ENCODE data around the gene LRRC57. TPM values are rescaled to one million over a fixed set of nuclear protein-coding genes. Genes with fewer than 3 reads are reported as not detected.

The LRRC57 gene
- total RNA-seq, result 10 to 100 TPM; 20.9 to 46.9 (median 31.8) TPM

DNA sequence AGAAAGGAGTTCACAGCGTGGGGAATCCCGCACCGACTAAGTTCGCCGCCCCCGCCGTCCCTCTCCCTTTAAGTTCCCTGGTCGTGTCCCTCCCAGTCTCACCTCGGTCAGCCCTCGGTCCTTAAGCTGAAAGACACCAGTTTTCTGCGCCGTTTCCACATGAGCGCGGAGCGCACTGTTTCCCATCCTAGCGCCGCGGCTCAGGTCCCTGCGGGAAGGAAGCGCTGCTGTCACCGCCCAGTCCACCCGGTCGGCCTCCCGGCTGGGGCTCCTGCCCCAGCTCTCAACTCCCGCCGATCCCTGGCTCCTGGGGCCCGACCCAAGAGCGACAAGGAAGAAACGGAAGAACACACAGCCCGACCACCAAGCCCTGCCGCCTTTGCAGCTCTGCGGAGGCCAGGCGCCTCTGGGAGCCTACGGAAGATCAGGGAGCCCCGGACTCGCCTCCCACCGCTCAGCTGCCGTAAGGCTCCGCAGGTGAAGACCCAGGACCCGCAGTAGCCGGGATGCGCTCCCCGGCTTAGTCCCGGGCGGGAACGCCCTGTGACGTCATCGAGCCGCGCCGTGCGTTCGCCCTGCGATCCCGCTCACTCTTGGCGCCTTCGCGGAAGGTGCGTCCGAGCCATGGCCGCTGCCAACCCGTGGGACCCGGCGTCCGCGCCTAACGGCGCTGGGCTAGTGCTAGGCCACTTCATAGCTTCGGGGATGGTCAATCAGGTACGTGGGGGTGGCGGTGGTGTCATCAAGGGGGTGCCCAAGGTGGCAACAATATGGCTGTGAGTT is at the start of gene LRRC57, which contains the start of gene HAUS2:
Gene LRRC57, minus strand, starts transcription at position 545 of the 783 bp plus-strand sequence. Its CDS starts 359 bp downstream, at position 186.
Gene HAUS2, plus strand, starts transcription at position 590 of the 783 bp plus-strand sequence. Its CDS starts 35 bp downstream, at position 625.
- WGBS, result under 1% methylated on average over 37 of the region's 71 CpGs
- peak within 1 kb of the TSS; percentile 89 for H3K27ac ChIP-seq
- peaks cover 42% of the 10 kb centered on the region for H3K4me1 ChIP-seq
- H3K27me3 ChIP-seq, result no peaks in the 10 kb centered on the region
- peaks cover 18% of the 10 kb centered on the region for H3K36me3 ChIP-seq
- peak within 1 kb of the TSS; percentile 80 for H3K4me3 ChIP-seq
- no peaks in the 10 kb centered on the region for H3K9me3 ChIP-seq
- no peak for TF ChIP-seq EP300 (IDR thresholded peaks at IDR 0.05)
- TF ChIP-seq POLR2AphosphoS5 (IDR thresholded peaks at IDR 0.05), result peak; percentile 29 to 95 (median 89)
- no peak for TF ChIP-seq CTCF (IDR thresholded peaks at IDR 0.05)
- TF ChIP-seq POLR2A (IDR thresholded peaks at IDR 0.05), result peak in 1 of 2 donors; percentile 65
- DNase-seq (ENCODE audit: low spot score in 2 of 2), result peak; percentile 92

GRCh38 chr15:42595626-42596240 is 47.1 kb upstream of the LRRC57 start:
- H3K27ac ChIP-seq, result peak overlapping the region; percentile 7
- peaks cover 13% of the 10 kb centered on the region for H3K4me1 ChIP-seq
- TF ChIP-seq POLR2AphosphoS5 (IDR thresholded peaks at IDR 0.05), result no peak
- TF ChIP-seq EP300 (IDR thresholded peaks at IDR 0.05), result no peak
- no peak for TF ChIP-seq POLR2A (IDR thresholded peaks at IDR 0.05)
- TF ChIP-seq CTCF (IDR thresholded peaks at IDR 0.05), result no peak
- no peaks in the 10 kb centered on the region for H3K27me3 ChIP-seq
- 57% methylated on average over 4 of the region's 4 CpGs for WGBS
- no peaks in the 10 kb centered on the region for H3K36me3 ChIP-seq
- H3K4me3 ChIP-seq, result no peak overlapping the region
- DNase-seq (ENCODE audit: low spot score in 2 of 2), result no peak
- no peaks in the 10 kb centered on the region for H3K9me3 ChIP-seq

GRCh38 chr15:42594095-42594494 is 45.5 kb upstream of the LRRC57 start:
- H3K4me3 ChIP-seq, result no peak overlapping the region
- WGBS, result 73% methylated on average over 5 of the region's 5 CpGs
- H3K4me1 ChIP-seq, result peaks cover 13% of the 10 kb centered on the region

DNA sequence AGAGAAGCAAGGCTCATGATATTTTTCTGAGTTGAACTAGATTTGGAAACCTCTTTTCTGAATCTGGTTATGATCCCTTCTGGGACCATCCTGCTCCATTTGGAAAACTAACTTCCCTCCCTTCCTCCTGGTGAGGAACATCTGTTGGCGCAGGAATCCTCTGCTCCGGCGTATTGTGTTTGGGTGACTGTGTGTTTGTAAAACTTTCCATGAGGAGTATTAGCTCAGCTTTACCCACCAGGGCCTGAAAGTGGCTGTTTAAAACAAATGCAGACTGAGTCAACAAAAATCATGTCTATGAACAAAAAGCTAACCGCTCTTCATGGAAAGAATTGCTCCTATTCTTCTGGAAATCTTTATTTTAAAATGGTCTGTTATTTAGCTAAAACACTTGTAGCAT is 44.5 kb upstream of the LRRC57 start:
- H3K27me3 ChIP-seq, result no peaks in the 10 kb centered on the region
- peak overlapping the region; percentile 78 for H3K27ac ChIP-seq
- no peaks in the 10 kb centered on the region for H3K36me3 ChIP-seq
- peak in 1 of 2 donors; percentile 74 for DNase-seq (ENCODE audit: low spot score in 2 of 2)
- H3K9me3 ChIP-seq, result no peaks in the 10 kb centered on the region
- WGBS, result 72% methylated on average over 4 of the region's 4 CpGs
- TF ChIP-seq EP300 (IDR thresholded peaks at IDR 0.05) (no peak), CTCF (IDR thresholded peaks at IDR 0.05) (no peak), POLR2AphosphoS5 (IDR thresholded peaks at IDR 0.05) (no peak), POLR2A (IDR thresholded peaks at IDR 0.05) (no peak)
- H3K4me3 ChIP-seq, result no peak overlapping the region
- H3K4me1 ChIP-seq, result peaks cover 13% of the 10 kb centered on the region

More at GRCh38 chr15:42594095-42594494, 45.5 kb upstream of the LRRC57 start:
- Histone ChIP-seq H3K36me3 (no peaks in the 10 kb centered on the region), H3K9me3 (no peaks in the 10 kb centered on the region), H3K27me3 (no peaks in the 10 kb centered on the region), H3K27ac (peak overlapping the region; percentile 78)
- TF ChIP-seq EP300 (IDR thresholded peaks at IDR 0.05) (no peak), POLR2A (IDR thresholded peaks at IDR 0.05) (no peak), POLR2AphosphoS5 (IDR thresholded peaks at IDR 0.05) (no peak), CTCF (IDR thresholded peaks at IDR 0.05) (no peak)
- no peak for DNase-seq (ENCODE audit: low spot score in 2 of 2)

GRCh38 chr15:42592716-42593115 is 44.1 kb upstream of the LRRC57 start:
- Histone ChIP-seq H3K4me1 (peaks cover 13% of the 10 kb centered on the region), H3K36me3 (no peaks in the 10 kb centered on the region), H3K9me3 (no peaks in the 10 kb centered on the region), H3K4me3 (no peak overlapping the region), H3K27ac (peak overlapping the region; percentile 78), H3K27me3 (no peaks in the 10 kb centered on the region)
- TF ChIP-seq POLR2AphosphoS5 (IDR thresholded peaks at IDR 0.05), result no peak
- no peak for TF ChIP-seq CTCF (IDR thresholded peaks at IDR 0.05)
- TF ChIP-seq POLR2A (IDR thresholded peaks at IDR 0.05), result no peak
- TF ChIP-seq EP300 (IDR thresholded peaks at IDR 0.05), result no peak
- DNase-seq (ENCODE audit: low spot score in 2 of 2), result no peak
- 64% methylated on average over 3 of the region's 3 CpGs for WGBS
